OCI-LY1 (cell line): Measurements from ENCODE around the gene MDGA2.

Experiments
- CTCF ChIP-seq: fragments of 200-600 bp; sonication (generic), shearing (Covaris generic); IDR thresholded peaks from 2 replicates; pipeline ENCODE4 v1.5.1; 2017; ENCODE audit warnings: mild to moderate bottlenecking, antibody characterized with exemption, low read length, moderate library complexity, mixed read lengths
- EZH2 ChIP-seq: fragments of 200-600 bp; sonication (generic), shearing (Covaris generic); IDR thresholded peaks from 2 replicates; pipeline ENCODE4 v1.8.0; 2017; ENCODE audit warnings: borderline replicate concordance, mixed run types, mild to moderate bottlenecking, antibody characterized with exemption, low read length, moderate library complexity, mixed read lengths

- TF ChIP-seq CTCF (no peak), EZH2 (no peak)
Observed at GRCh38 chr14:47060050-47060449, 615.4 kb downstream of the MDGA2 start.
